Caco-2 (cell line): Measurements from ENCODE around the gene CERS2. TPM values are rescaled to one million over a fixed set of nuclear protein-coding genes. Genes with fewer than 3 reads are reported as not detected.
A peak's percentile ranks its signal among the peaks of the same experiment; 100 is the strongest.

ENCODE experiments used
- BruUV-seq: library from RNA; stranded (reverse); fragments of 400-500 nt; replicated peaks from 2 replicates; lab custom pipeline; 2021; lab: Mats Ljungman, UMichigan
- CTCF ChIA-PET: fragments of 300-600 bp; sonication (Branson Sonifier 250); formaldehyde crosslinking; loops from one replicate; lab custom pipeline; 2022; ENCODE audit warnings: antibody characterized with exemption; lab: Charles Lee
- POLR2A ChIA-PET: fragments of 300-600 bp; sonication (Branson Sonifier 250); formaldehyde crosslinking; loops from one replicate; lab custom pipeline; 2022; ENCODE audit warnings: antibody characterized with exemption; lab: Charles Lee
- DNase-seq, 2 experiments: peaks; one replicate each; pipeline versions ENCODE4 v3.0.0 to v3.0.0-alpha.2; 2020 to 2022
- H3K27me3 ChIP-seq: replicated peaks from 2 replicates; pipeline ENCODE4 v1.6.0; 2011; ENCODE audit warnings: low read length; ENCODE audit not compliant: control insufficient read depth, insufficient read depth
- H3K36me3 ChIP-seq: 2 replicates; pipeline ENCODE4 v1.5.1; 2011; ENCODE audit warnings: low read length; ENCODE audit not compliant: control insufficient read depth, insufficient read depth
- H3K4me1 ChIP-seq: fragments of 250-450 bp; sonication (Bioruptor Pico); 2 replicates; pipeline ENCODE4 v1.5.1; 2020; ENCODE audit warnings: mild to moderate bottlenecking
- H3K4me3 ChIP-seq: 2 replicates; pipeline ENCODE4 v1.5.1; 2011; ENCODE audit warnings: low read depth, mild to moderate bottlenecking, control low read depth, low read length
- H3K9me3 ChIP-seq: fragments of 250-450 bp; sonication (Bioruptor Pico); 2 replicates; pipeline ENCODE4 v1.5.1; 2020; ENCODE audit warnings: mild to moderate bottlenecking, moderate library complexity
- H3K27ac Mint-ChIP-seq: one replicate; pipeline ENCODE4 v1.8.0; 2022; ENCODE audit warnings: mixed read lengths; ENCODE audit not compliant: unreplicated experiment
- H3K27me3 Mint-ChIP-seq: one replicate; pipeline ENCODE4 v1.8.0; 2022; ENCODE audit warnings: mixed read lengths; ENCODE audit not compliant: insufficient read depth, unreplicated experiment
- H3K36me3 Mint-ChIP-seq: one replicate; pipeline ENCODE4 v1.8.0; 2022; ENCODE audit warnings: mild to moderate bottlenecking, mixed read lengths; ENCODE audit not compliant: insufficient read depth, unreplicated experiment
- H3K4me1 Mint-ChIP-seq: one replicate; pipeline ENCODE4 v1.8.0; 2022; ENCODE audit warnings: low read depth, mixed read lengths; ENCODE audit not compliant: unreplicated experiment
- H3K4me3 Mint-ChIP-seq: one replicate; pipeline ENCODE4 v1.8.0; 2022; ENCODE audit warnings: mild to moderate bottlenecking, moderate library complexity, mixed read lengths; ENCODE audit not compliant: unreplicated experiment
- H3K9me3 Mint-ChIP-seq: one replicate; pipeline ENCODE4 v1.8.0; 2022; ENCODE audit warnings: mixed read lengths; ENCODE audit not compliant: unreplicated experiment
- CTCF ChIP-seq, 2 experiments: fragments of 200-600 bp in 1 of 2; IDR thresholded peaks; 1 replicate in 1 of 2; 2 replicates in 1 of 2; pipeline versions ENCODE4 v1.5.1 to v1.8.0; 2011 to 2022; ENCODE audit warnings: antibody characterized with exemption in 1 of 2, control low read depth in 1 of 2, inconsistent platforms in 1 of 2, low read depth in 1 of 2, low read length in 1 of 2, mild to moderate bottlenecking in 1 of 2, moderate library complexity in 1 of 2; ENCODE audit not compliant: insufficient read depth in 1 of 2, severe bottlenecking in 1 of 2, unreplicated experiment in 1 of 2
- intact Hi-C: fragments of 100-400 bp; cut with micrococcal nuclease; formaldehyde crosslinking; loops from one replicate; pipeline ENCODE4 v1.10.0; 2022; ENCODE audit not compliant: unreplicated experiment
- total RNA-seq: library from RNA; stranded (reverse); gene quantifications from 2 replicates; pipeline ENCODE4 v1.2.3, GENCODE V29; 2022

The CERS2 gene
- total RNA-seq, 1 experiment from 2014 or later, result 379 TPM

DNA sequence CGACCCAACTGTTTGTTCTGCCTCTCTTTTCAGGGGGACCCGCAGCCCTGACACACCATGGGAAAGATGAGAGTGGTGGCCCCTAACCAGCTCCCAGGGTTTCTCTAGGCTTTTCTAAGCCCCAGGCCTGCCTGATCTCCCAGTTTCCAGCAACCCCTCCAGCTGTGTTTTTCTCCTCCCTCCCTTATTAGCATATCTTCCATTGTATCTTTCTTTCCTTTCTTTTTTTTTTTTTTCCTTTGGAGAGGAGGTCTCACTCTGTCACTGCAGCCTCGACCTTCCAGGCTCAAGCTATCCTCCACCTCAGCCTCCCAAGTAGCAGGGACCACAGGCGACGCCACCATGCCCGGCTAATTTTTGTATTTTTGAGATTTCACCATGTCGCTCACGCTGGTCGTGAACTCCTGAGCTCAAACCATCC, 1.8 kb upstream of the CERS2 start:
- H3K9me3 ChIP-seq, result no peaks in the 10 kb centered on the region
- DNase-seq, result no peak
- no peak for TF ChIP-seq CTCF (IDR thresholded peaks at IDR 0.05; ENCODE audit: insufficient read depth in 1 of 2, low read depth in 1 of 2, low read length in 1 of 2, severe bottlenecking in 1 of 2, unreplicated experiment in 1 of 2)
- no peaks in the 10 kb centered on the region for H3K36me3 ChIP-seq
- Mint-ChIP-seq H3K4me1 (peaks cover 40% of the 10 kb centered on the region), H3K36me3 (peaks cover 24% of the 10 kb centered on the region), H3K27ac (peak overlapping the region; percentile 74), H3K9me3 (no peaks in the 10 kb centered on the region), H3K4me3 (peak overlapping the region; percentile 91), H3K27me3 (no peaks in the 10 kb centered on the region)
- BruUV-seq, result no TSS peak
- POLR2A ChIA-PET, result interaction anchor here (0.5 to 0.6 kb wide), 3 partner anchors 305 to 483 kb away, joined by 3 to 7 read pairs (median 5); no protein-coding TSS in a partner anchor
- no peak overlapping the region for H3K4me3 ChIP-seq
- H3K27me3 ChIP-seq, result no peaks in the 10 kb centered on the region
- intact Hi-C loops, result loop anchor here (10.0 kb wide), 1 partner anchor 412 kb away; no protein-coding TSS in a partner anchor
- CTCF ChIA-PET, result interaction anchor here (0.6 to 2.3 kb wide), 2 partner anchors 20 to 30 kb away, joined by 3 to 7 read pairs; partner anchors contain the start of gene MINDY1
- H3K4me1 ChIP-seq, result peaks cover 75% of the 10 kb centered on the region

- Mint-ChIP-seq H3K27me3 (no peaks in the 10 kb centered on the region), H3K27ac (peak overlapping the region; percentile 91), H3K4me3 (peak overlapping the region; percentile 91), H3K36me3 (peaks cover 37% of the 10 kb centered on the region), H3K4me1 (peaks cover 49% of the 10 kb centered on the region), H3K9me3 (no peaks in the 10 kb centered on the region)
- no peak for TF ChIP-seq CTCF (IDR thresholded peaks at IDR 0.05; ENCODE audit: insufficient read depth in 1 of 2, low read depth in 1 of 2, low read length in 1 of 2, severe bottlenecking in 1 of 2, unreplicated experiment in 1 of 2)
- intact Hi-C loops, result loop anchor here (10.0 kb wide), 1 partner anchor 409 kb away; no protein-coding TSS in a partner anchor
- BruUV-seq, result no TSS peak
- DNase-seq, result peak in 1 of 2 experiments; percentile 45
- Histone ChIP-seq H3K4me1 (peaks cover 72% of the 10 kb centered on the region), H3K9me3 (no peaks in the 10 kb centered on the region), H3K36me3 (no peaks in the 10 kb centered on the region), H3K27me3 (no peaks in the 10 kb centered on the region), H3K4me3 (peak overlapping the region; percentile 96)
- ChIA-PET POLR2A (interaction anchor here (0.6 kb wide), 3 partner anchors 9 to 39 kb away, joined by 3 read pairs; no protein-coding TSS in a partner anchor), CTCF (interaction anchor here (0.6 to 1.6 kb wide), 2 partner anchors 52 to 185 kb away, joined by 4 read pairs; no protein-coding TSS in a partner anchor)
Measured at GRCh38 chr1:150973836-150974579, 627 bp downstream of the CERS2 start.

- peak overlapping the region; percentile 91 for H3K27ac Mint-ChIP-seq
- no peaks in the 10 kb centered on the region for H3K9me3 Mint-ChIP-seq
- H3K4me1 ChIP-seq, result peaks cover 71% of the 10 kb centered on the region
- H3K4me3 ChIP-seq, result peak overlapping the region; percentile 96
- H3K27me3 ChIP-seq, result no peaks in the 10 kb centered on the region
- intact Hi-C loops, result loop anchor here (10.0 kb wide), 1 partner anchor 409 kb away; no protein-coding TSS in a partner anchor
- peaks cover 43% of the 10 kb centered on the region for H3K36me3 Mint-ChIP-seq
- no TSS peak for BruUV-seq
- ChIA-PET CTCF (interaction anchor here (1.6 to 2.9 kb wide), 2 partner anchors 8 to 51 kb away, joined by 4 to 28 read pairs; partner anchors contain the start of gene ANXA9), POLR2A (interaction anchor here (0.6 kb wide), 1 partner anchor 9 kb away, joined by 3 read pairs; no protein-coding TSS in a partner anchor)
- H3K9me3 ChIP-seq, result no peaks in the 10 kb centered on the region
- no peaks in the 10 kb centered on the region for H3K27me3 Mint-ChIP-seq
- TF ChIP-seq CTCF (IDR thresholded peaks at IDR 0.05; ENCODE audit: insufficient read depth in 1 of 2, low read depth in 1 of 2, low read length in 1 of 2, severe bottlenecking in 1 of 2, unreplicated experiment in 1 of 2), result no peak
- DNase-seq, result peak in 1 of 2 experiments; percentile 26
- peak overlapping the region; percentile 91 for H3K4me3 Mint-ChIP-seq
- H3K4me1 Mint-ChIP-seq, result peaks cover 54% of the 10 kb centered on the region
- H3K36me3 ChIP-seq, result peaks cover 1% of the 10 kb centered on the region; the same call in 1 of the 2 replicates
Measured at GRCh38 chr1:150973258-150973835, 1.3 kb downstream of the CERS2 start.
